ENCODE measurements around the gene MED16.
"Not testable (repeated sequence)": the region's sequence is repeated elsewhere in the genome, so short reads cannot be mapped to it uniquely, and the experiment has no call there.

The MED16 gene

DNA sequence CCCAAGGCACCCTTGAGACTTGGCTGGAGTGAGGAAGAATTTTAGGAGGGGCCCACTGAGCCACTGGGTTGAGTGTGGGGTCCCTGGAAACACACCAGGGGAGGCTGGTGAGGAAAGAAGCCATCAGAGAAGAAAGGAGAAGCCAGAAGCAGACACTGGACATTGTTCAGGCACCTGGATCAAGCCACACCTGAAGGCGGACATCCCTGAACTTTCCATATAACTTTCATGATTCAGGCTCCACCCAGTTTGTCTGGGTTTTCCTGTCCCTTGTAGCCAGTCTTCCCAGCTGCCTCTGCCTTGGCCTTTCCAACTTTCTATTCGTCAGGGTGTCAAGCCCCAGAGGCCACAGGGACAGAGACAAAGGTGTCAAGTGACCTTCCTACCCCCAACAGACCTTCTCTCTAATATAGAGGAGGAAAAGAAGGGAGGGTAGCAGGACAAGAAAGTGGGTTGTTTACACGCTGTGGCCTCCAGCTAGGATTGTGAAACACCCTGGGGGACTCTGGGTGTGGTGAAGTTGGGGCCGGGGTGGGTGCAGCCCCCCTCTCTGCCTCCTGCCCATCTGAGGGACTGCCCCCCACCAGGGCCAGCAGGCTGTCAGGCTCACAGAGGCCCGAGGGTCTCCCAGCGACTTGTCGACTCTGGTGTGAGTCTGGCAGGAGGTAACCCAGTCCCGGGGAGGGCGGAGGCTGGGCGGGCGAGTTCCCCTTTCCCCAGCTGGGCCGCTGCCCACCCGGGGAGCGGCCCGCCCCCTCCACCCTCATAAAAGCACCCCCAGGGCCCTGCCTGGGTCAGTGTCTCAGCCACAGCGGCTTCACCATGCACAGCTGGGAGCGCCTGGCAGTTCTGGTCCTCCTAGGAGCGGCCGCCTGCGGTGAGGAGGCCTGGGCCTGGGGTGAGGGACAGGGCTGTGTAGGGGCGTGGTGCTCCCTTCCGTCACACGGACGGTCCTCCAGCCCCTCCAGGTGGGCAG is 33.8 kb downstream of the MED16 start, which contains the start of gene CFD:
Gene CFD, plus strand, starts transcription at position 797 of the 976 bp plus-strand sequence. Its CDS starts 26 bp downstream, at position 823.
- peak in 3 of 56 donors; percentile 13 to 21 (median 19) for DNase-seq

DNA sequence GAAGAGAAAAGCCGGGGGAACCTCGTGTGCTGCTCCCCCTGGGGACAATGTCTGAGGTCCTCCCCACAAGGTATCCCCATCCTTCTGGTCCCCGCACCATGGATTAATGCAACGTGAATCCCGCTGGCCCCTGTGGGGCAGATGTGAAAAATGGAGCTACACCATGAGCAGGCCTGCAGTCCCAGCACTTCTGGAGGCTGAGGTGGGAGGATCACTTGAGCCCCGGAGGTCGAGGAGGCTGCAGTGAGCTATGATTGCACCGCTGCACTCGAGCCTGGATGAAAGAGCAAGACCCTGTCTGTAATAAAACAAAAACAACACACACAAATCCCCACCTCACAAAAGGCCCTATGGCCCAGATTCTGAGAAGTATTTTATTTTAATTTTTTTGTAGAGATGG is 34.7 kb downstream of the MED16 start:
- DNase-seq, result no peak

DNA sequence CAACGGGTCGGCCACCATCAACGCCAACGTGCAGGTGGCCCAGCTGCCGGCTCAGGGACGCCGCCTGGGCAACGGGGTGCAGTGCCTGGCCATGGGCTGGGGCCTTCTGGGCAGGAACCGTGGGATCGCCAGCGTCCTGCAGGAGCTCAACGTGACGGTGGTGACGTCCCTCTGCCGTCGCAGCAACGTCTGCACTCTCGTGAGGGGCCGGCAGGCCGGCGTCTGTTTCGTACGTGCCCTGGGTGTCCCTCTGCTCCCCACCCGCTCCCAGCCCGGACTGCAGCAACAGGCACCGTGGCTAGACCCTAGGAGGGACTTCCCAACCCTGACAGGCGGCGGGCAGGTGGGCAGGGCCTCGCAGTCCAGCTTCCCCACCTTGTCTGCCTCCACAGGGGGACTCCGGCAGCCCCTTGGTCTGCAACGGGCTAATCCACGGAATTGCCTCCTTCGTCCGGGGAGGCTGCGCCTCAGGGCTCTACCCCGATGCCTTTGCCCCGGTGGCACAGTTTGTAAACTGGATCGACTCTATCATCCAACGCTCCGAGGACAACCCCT is 37.3 kb downstream of the MED16 start:
- DNase-seq, result no peak

DNA sequence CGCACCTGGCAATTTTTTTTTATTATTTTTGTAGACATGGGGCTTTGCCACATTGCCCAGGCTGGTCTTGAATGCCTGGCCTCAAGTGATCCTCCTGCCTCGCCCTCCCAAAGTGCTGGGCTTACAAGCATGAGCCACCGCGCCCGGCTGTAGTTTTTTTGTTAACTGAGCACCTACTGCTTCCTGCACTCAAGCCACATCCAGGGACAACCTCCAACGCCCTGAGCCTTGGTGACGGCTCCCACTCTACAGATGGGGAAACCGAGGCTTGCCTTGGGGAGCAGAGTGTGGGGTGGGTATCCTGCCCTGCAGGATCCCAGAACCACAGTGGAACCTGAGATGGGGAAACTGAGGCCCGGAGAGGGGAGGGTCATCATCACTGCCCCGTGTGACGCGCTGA is 37.8 kb downstream of the MED16 start:
- no peak for DNase-seq

DNA sequence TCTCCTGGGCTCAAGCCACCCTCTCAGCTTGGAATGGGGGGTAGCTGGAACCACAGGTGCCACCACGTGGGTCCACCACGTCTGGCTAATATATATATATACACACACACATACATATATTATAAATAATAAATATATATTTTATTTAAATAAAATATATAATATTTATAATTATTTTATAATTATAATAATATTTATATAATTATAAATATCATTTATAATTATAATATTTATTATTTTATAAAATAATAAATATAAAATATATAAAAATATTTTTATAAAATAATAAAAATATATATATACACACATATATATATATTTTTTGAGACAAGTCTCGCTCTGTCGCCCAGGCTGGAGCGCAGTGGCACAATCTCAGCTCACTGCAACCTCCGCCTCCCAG is 38.4 kb downstream of the MED16 start:
- DNase-seq, result no peak

DNA sequence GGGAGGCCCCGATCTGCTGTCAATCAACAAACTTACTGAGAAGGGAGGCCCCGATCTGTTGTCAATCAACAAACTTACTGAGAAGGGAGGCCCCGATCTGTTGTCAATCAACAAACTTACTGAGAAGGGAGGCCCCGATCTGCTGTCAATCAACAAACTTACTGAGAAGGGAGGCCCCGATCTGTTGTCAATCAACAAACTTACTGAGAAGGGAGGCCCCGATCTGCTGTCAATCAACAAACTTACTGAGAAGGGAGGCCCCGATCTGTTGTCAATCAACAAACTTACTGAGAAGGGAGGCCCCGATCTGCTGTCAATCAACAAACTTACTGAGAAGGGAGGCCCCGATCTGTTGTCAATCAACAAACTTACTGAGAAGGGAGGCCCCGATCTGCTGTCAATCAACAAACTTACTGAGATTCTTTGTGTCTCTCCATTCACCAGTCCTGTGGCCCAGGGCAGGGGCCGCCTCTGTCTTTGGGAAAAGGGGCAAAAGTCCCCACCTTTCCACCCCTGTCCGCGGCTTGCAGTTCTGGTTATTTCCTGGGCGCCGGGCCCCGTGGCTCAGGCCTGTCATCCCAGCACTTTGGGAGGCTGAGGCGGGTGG is 39.3 kb downstream of the MED16 start:
- not testable (repeated sequence) for DNase-seq

DNA sequence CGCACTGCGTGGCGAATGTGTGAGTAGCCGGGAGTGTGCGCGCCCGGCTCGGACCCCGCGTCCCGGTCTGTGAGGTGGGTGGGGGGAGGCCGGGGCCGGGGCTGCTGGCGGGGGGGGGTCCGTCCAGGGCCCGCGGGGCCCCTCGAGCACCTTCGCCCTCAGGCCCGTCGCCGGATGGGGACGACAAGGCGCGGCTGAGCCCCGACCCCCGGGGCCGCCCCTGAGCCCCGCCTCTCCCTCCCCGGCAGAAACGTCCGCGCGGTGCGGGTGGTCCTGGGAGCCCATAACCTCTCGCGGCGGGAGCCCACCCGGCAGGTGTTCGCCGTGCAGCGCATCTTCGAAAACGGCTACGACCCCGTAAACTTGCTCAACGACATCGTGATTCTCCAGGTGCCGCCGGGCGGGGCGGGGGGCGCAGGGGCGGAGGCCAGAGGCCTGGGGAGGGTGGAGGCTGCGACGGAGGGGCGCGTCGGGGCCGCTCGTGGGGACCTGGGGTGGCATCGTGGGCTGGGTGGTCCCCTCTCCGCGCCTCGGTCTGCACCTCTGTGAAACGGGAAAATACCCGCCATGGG is 39.9 kb downstream of the MED16 start:
- no peak for DNase-seq

DNA sequence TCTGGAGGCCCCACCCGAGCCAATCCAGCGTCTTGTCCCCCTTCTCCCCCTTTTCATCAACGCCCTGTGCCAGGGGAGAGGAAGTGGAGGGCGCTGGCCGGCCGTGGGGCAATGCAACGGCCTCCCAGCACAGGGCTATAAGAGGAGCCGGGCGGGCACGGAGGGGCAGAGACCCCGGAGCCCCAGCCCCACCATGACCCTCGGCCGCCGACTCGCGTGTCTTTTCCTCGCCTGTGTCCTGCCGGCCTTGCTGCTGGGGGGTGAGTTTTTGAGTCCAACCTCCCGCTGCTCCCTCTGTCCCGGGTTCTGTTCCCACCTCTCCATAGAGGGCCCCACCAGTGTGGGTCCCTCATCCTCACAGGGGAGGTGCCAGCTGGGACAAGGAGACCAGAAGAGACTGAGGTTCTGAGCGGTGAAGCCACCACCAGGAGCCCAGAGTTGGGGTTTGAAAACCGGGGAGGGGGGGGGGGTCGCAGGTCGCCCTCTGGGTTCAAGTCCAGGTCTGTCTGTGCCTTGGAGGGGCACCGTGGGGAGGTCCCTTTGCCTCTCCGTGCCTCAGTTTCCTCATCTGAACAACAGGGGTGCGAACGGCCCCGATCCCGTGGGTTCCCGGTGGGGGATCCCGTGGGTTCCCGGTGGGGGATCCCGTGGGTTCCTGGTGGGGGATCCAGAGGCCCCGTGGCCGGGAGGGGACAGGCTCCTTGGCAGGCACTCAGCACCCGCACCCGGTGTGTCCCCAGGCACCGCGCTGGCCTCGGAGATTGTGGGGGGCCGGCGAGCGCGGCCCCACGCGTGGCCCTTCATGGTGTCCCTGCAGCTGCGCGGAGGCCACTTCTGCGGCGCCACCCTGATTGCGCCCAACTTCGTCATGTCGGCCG is 40.6 kb downstream of the MED16 start, which contains the start of gene ELANE:
Gene ELANE, plus strand, starts transcription at position 168 of the 878 bp plus-strand sequence. Its CDS starts 26 bp downstream, at position 194.
- DNase-seq, result no peak

DNA sequence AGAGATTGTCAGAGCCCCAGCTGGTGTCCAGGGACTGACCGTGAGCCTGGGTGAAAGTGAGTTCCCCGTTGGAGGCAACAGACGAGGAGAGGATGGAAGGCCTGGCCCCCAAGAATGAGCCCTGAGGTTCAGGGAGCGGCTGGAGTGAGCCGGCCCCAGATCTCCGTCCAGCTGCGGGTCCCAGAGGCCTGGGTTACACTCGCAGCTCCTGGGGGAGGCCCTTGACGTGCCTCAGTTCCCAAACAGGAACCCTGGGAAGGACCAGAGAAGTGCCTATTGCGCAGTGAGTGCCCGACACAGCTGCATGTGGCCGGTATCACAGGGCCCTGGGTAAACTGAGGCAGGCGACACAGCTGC is 42.0 kb downstream of the MED16 start:
- DNase-seq, result no peak

DNA sequence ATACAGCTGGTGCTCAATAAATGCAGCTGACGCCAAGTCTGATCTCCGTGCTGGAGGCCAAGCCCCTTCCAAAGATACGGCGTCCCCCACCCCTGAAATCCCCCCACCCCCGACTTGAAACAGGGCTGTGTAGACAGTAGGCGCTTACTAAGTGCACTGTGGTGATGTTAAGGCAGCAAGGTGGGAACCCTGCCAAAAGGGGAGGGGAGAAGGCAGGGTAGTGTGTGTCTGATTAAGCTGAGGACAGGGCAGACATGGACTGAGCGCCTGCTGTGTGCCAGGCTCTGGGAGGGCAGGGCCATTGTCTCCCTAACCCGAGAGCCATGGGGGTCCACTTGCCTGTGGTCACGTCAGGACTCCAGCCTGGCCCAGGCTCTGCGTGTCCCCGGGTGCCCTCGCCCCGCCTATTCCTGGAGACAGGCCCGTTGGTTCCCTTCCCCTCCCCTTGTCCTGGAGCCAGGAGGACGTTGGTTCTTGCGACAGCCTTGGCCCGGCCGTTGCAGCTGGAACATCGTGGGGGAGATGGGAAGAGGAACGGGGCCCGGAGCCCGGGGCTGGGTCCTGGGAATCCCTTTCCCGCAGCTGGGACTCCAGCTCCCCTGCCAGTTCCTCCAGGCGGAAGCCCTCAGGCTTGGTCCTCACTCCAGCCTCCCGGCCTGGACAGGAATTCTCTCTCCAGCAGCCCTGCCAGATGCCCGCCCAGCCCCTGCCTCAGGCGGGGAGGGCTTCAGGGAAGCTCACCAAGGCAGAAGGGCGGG is 42.6 kb downstream of the MED16 start:
- peak in 17 of 56 donors; percentile 6 to 59 (median 25) for DNase-seq

DNA sequence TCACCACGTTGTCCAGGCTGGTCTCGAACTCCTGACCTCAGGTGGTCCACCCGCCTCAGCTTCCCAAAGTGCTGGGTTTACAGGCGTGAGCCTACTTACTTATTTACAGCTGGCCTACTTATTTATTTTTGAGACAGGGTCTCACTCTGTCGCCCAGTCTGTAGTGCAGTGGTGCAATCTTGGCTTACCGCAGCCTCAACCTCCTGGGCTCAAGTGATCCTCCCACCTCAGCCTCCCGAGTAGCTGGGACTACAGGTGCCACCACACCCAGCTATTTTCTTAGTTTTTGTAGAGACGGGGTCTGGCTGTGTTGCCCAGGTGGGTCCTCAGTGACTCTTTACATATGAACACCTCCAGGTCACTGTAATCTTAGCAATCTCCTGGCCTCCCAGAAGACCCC is 43.8 kb downstream of the MED16 start:
- not testable (repeated sequence) for DNase-seq

DNA sequence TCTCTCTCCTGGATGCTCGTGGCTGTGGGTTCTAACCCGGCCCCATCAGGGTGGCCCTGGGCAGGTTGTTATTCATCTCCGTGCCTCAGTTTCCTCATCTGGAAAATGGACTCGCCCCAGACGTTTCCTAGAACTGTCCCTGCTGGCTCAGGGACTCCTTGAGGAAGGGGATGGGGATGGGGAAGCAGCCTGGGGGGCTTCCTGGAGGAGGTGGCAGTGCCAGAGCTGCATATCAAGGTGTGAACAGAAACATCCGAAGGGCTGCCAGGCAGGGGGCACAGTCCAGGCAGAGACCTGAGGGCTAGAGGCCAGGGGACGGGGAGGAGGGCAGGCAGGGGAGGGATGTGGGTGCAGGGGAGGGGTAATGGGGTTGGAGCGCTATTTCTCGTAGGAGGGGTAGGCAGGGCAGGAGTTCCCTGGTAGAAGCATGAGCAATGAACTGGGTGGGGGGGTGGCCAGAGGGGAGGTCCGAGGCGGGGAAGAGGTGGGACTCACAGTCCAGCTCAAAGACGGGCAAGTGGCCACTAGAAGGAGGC is 44.5 kb downstream of the MED16 start:
- DNase-seq, result no peak

DNA sequence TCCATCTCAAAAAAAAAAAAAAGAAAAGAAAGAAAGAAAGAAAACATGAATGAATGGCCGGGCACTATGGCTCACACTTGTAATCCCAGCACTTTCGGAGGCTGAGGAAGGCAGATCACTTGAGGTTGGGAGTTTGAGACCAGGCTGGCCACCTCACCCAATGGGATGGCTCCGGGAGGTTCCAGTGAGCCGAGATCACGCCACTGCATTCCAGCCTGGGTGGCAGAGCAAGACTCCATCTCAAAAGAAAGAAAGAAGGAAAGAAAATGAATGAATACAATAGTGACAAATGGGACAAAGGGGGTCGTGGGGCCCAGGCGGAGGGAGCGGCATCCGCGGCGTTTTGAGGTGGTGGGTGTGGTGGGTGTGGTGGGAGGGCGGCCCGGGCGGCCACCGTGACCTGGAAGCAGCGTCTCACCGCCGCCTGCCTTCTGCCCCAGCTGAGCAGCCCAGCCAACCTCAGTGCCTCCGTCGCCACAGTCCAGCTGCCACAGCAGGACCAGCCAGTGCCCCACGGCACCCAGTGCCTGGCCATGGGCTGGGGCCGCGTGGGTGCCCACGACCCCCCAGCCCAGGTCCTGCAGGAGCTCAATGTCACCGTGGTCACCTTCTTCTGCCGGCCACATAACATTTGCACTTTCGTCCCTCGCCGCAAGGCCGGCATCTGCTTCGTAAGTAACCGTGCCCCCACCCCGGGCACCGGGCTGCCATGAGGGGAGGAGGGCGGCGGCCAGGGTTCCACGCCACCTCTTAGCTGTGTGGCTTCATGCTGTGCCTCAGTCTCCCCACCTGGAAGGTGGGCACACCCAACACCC is 47.1 kb downstream of the MED16 start:
- DNase-seq, result no peak

DNA sequence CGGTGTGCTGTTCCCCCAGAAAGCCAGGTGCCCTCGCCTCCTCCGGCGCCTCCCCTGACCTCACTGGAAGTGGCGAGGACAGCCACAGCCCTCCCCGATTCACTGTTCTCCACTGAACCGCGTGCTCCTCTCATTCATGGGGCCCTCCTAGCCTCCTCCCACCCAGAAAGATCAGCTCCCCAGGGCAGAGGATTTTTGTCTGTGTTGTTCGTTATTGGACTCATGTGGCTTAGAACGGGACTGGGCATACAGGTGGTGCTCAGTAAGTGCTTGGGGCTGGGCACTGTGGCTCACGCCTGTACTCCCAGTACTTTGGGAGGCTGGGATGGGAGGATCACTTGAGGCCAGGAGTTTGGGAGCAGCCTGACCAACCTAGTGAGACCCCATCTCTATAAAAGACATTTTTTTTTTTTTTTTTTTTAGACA is 48.4 kb downstream of the MED16 start:
- no peak for DNase-seq

DNA sequence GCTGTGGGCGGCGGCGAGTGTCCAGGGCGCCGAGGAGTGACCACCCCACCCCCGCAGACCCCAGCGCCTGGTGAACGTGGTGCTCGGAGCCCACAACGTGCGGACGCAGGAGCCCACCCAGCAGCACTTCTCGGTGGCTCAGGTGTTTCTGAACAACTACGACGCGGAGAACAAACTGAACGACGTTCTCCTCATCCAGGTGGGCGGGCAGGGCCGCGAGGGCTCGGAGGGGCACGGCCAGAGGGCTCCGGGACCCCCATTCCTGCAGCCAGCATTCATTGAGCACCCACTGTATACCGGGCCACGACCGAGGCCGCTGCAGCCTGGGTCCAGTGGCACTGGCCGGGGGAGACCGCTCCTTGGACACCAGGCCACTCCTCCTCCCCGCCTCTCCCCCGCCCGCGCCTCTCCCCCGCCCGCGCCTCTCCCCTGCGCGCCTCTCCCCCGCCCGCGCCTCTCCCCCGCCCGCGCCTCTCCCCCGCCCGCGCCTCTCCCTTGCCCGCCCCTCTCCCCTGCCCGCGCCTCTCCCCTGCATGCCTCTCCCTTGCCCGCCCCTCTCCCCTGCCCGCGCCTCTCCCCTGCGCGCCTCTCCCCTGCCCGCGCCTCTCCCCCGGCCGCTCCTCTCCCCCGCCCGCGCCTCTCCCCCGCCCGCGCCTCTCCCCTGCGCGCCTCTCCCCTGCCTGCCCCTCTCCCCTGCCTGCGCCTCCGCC is 49.0 kb downstream of the MED16 start:
- peak in 1 of 56 donors; percentile 54 for DNase-seq

DNA sequence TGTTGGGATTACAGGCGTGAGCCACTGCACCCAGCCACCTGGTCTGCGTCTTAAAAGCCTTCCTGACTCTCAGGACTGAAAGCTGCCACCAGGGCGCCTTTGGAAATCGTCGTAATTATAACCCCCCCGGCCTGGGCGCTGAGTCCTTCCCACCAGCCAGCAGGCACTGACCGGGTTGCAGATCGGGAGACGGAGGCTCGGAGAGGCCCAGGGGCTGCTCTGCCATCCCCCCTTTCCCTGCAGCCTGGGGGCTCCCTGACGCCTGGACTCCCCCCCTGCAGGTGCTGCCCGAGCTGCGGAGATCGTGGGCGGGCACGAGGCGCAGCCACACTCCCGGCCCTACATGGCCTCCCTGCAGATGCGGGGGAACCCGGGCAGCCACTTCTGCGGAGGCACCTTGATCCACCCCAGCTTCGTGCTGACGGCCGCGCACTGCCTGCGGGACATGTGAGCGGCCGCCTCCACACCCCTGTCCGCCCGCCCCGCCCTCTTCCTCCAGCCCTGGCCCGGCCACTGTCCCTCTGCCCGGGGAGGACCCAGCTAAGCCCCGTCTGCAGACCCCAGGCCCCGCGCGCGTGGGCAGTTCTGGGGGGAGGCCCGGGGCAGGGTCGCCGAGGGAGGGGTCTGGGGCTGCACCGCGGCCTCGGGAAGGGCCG is 49.7 kb downstream of the MED16 start:
- peak in 2 of 56 donors; percentile 8 to 22 for DNase-seq

DNA sequence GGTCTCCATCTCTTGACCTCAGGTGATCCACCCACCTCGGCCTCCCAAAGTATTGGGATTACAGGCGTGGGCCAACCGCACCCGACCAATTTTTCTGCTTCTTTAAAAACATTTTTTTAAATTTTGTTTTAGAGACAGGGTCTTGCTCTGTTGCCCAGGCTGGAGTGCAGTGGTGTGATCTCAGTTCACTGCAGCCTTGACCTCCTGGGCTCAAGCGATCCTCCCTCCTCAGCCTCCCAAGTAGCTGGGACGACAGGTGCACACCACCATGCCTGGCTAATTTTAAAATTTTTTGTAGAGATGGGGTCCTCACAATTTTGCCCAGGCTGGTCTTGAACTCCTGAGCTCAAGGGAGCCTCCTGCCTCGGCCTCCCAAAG is 50.2 kb downstream of the MED16 start:
- DNase-seq, result not testable (repeated sequence)

Measured in nucleus accumbens (tissue), 56 donors.